ENCODE data around the gene FAM181B. TPM values are rescaled to one million over a fixed set of nuclear protein-coding genes. Genes with fewer than 3 reads are reported as not detected.
"Not testable (repeated sequence)": the region's sequence is repeated elsewhere in the genome, so short reads cannot be mapped to it uniquely, and the experiment has no call there.

Gene FAM181B
- polyA plus RNA-seq, 1 of the 3 experiments (the other 2 are of a cell fraction), result 0.02 TPM

DNA sequence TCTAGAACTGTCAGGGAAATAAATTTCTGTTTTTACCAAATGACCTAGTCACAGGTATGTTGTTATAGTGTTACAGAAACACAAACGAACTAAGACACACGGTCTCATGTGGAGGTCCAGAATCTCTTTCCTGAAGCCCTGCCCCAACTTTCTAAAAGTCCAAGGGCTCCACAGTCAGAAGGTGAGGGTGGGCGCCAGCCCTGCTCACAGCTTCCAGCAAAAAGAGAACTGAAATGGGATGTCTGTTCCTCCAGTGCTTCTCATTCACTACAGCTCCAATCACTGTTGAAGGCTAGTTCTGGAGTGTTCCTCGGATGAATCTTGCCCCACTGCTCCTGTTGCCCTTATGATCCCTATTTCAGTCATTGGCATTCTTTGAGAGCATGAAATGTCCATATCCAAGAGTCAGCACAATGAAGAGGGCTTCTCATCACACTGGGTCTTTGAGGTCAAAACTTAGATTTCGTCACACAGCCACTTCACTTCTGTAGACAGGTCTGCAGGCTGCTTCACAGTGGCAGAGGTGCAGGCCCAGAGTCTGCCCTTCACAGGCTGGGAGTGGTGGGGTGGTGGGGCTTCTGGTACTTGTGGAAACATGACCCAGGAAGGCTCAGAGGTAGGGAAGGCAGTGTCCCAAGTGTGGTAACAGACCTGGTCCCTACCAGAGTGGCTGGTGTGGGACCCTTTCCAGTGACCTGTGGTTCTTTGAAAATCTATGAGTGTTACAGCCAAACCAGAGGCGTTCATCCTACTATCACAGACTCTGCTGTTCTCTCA, 34.9 kb downstream of the FAM181B start (continued):
- TF ChIP-seq, protein P1, sequence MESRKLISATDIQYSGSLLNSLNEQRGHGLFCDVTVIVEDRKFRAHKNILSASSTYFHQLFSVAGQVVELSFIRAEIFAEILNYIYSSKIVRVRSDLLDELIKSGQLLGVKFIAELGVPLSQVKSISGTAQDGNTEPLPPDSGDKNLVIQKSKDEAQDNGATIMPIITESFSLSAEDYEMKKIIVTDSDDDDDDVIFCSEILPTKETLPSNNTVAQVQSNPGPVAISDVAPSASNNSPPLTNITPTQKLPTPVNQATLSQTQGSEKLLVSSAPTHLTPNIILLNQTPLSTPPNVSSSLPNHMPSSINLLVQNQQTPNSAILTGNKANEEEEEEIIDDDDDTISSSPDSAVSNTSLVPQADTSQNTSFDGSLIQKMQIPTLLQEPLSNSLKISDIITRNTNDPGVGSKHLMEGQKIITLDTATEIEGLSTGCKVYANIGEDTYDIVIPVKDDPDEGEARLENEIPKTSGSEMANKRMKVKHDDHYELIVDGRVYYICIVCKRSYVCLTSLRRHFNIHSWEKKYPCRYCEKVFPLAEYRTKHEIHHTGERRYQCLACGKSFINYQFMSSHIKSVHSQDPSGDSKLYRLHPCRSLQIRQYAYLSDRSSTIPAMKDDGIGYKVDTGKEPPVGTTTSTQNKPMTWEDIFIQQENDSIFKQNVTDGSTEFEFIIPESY (IDR thresholded peaks at IDR 0.05; ENCODE audit: borderline replicate concordance, low read depth), result no peak
- TF ChIP-seq, protein P2, sequence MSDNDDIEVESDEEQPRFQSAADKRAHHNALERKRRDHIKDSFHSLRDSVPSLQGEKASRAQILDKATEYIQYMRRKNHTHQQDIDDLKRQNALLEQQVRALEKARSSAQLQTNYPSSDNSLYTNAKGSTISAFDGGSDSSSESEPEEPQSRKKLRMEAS (IDR thresholded peaks at IDR 0.05; ENCODE audit: low read depth), result no peak

DNA sequence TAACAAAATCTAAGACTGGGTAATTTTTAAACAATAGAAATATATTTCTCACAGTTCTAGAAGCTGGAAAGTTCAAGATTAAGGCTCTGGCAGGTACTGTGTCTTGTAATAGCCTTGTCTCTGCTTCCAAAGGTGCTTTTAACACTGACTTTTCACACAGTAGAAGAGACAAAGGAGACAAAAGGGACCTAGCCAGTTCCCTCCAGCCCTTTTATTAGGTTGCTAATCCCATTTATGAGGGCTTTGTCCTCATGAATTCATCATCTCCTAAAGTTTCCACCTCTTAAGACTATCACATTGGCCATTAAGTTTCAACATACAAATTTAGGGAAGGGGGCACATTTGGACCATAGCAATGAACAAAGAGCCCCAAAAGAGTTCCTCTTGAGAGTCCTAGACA, 40.7 kb downstream of the FAM181B start:
- no peaks in the 10 kb centered on the region for H3K79me2 ChIP-seq (ENCODE audit: insufficient read depth)
- H3K4me2 ChIP-seq, result no peak overlapping the region
- no peak overlapping the region for H3K4me3 ChIP-seq (ENCODE audit: low read depth in 2 of 2, low read length in 1 of 2)
- ChIA-PET CTCF (interaction anchor here (2.2 to 5.1 kb wide), 3 partner anchors 9 to 15 kb away, joined by 6 to 63 read pairs (median 10); no protein-coding TSS in a partner anchor), POLR2A (no interaction called here)
- H3F3A ChIP-seq (replicated peaks; ENCODE audit: insufficient read depth), result no peaks in the 10 kb centered on the region
- no peaks in the 10 kb centered on the region for H3K9me3 ChIP-seq
- no peaks in the 10 kb centered on the region; the same call in 1 of the 2 replicates for H3K27me3 ChIP-seq (ENCODE audit: insufficient read depth)
- no peaks in the 10 kb centered on the region for H4K20me1 ChIP-seq (ENCODE audit: insufficient read depth)
- no peak overlapping the region for H3K9ac ChIP-seq
- no peak overlapping the region for H2AFZ ChIP-seq (ENCODE audit: low read depth)
- no peak overlapping the region for H3K27ac ChIP-seq (ENCODE audit: low read depth in 2 of 2, low read length in 1 of 2)
- TF ChIP-seq MEF2A (IDR thresholded peaks at IDR 0.05; ENCODE audit: borderline replicate concordance, low read depth) (no peak), CHD2 (IDR thresholded peaks at IDR 0.05; ENCODE audit: low read length, partially characterized antibody) (no peak), EZH2phosphoT487 (IDR thresholded peaks at IDR 0.05; ENCODE audit: borderline replicate concordance, low read depth) (no peak), JUND (IDR thresholded peaks at IDR 0.05) (no peak), TCF12 (IDR thresholded peaks at IDR 0.05) (no peak), GABPA (IDR thresholded peaks at IDR 0.05; ENCODE audit: low read depth) (no peak), MXI1 (IDR thresholded peaks at IDR 0.05; ENCODE audit: low read depth, low read length) (no peak), ELF1 (IDR thresholded peaks at IDR 0.05) (no peak), NFIC (IDR thresholded peaks at IDR 0.05; ENCODE audit: borderline replicate concordance) (no peak), TAF1 (IDR thresholded peaks at IDR 0.05; ENCODE audit: borderline replicate concordance, low read depth, low read length) (no peak), FOXM1 (IDR thresholded peaks at IDR 0.05; ENCODE audit: low read depth) (no peak), POLR2AphosphoS5 (IDR thresholded peaks at IDR 0.05; ENCODE audit: low read depth, low read length) (no peak)
- TF ChIP-seq, protein P3, sequence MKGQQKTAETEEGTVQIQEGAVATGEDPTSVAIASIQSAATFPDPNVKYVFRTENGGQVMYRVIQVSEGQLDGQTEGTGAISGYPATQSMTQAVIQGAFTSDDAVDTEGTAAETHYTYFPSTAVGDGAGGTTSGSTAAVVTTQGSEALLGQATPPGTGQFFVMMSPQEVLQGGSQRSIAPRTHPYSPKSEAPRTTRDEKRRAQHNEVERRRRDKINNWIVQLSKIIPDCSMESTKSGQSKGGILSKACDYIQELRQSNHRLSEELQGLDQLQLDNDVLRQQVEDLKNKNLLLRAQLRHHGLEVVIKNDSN (IDR thresholded peaks at IDR 0.05; ENCODE audit: borderline replicate concordance, low read depth), result no peak
- TF ChIP-seq, protein P4, sequence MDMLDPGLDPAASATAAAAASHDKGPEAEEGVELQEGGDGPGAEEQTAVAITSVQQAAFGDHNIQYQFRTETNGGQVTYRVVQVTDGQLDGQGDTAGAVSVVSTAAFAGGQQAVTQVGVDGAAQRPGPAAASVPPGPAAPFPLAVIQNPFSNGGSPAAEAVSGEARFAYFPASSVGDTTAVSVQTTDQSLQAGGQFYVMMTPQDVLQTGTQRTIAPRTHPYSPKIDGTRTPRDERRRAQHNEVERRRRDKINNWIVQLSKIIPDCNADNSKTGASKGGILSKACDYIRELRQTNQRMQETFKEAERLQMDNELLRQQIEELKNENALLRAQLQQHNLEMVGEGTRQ (IDR thresholded peaks at IDR 0.05; ENCODE audit: borderline replicate concordance, low read depth, low read length), result no peak
- TF ChIP-seq, protein P1 (IDR thresholded peaks at IDR 0.05; ENCODE audit: borderline replicate concordance, low read depth), result no peak
- TF ChIP-seq, protein P2 (IDR thresholded peaks at IDR 0.05; ENCODE audit: low read depth), result no peak
- no peaks in the 10 kb centered on the region for H3K4me1 ChIP-seq (ENCODE audit: control insufficient read depth in 1 of 2, insufficient read depth in 2 of 2, low read depth in 1 of 2, low read length in 1 of 2)
- DNase-seq, result no peak
- H3K9me2 ChIP-seq, result no peaks in the 10 kb centered on the region
- no peaks in the 10 kb centered on the region for H3K36me3 ChIP-seq (replicated peaks in 1 of 2; ENCODE audit: control insufficient read depth in 1 of 2, insufficient read depth in 2 of 2, low read length in 1 of 2)

DNA sequence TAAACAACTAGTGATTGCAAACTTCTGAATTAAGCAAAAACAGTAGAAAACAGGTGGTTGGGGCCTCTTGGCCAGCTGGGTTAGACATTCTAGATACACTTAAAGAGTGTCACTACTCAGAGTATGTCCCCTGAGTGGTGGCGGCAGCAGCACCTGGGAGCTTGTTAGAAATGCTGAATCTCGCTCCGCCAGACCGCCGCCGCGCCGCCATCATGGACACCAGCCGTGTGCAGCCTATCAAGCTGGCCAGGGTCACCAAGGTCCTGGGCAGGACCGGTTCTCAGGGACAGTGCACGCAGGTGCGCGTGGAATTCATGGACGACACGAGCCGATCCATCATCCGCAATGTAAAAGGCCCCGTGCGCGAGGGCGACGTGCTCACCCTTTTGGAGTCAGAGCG, 44.3 kb downstream of the FAM181B start:
- H3K27me3 ChIP-seq (ENCODE audit: insufficient read depth); H3K4me3 ChIP-seq (ENCODE audit: low read depth in 2 of 2, low read length in 1 of 2); H3K79me2 ChIP-seq (ENCODE audit: insufficient read depth); H3K36me3 ChIP-seq (replicated peaks in 1 of 2; ENCODE audit: control insufficient read depth in 1 of 2, insufficient read depth in 2 of 2, low read length in 1 of 2); POLR2A ChIA-PET; H2AFZ ChIP-seq (ENCODE audit: low read depth); H4K20me1 ChIP-seq (ENCODE audit: insufficient read depth); H3F3A ChIP-seq (replicated peaks; ENCODE audit: insufficient read depth); H3K9ac ChIP-seq; H3K27ac ChIP-seq (ENCODE audit: low read depth in 2 of 2, low read length in 1 of 2); H3K4me1 ChIP-seq (ENCODE audit: control insufficient read depth in 1 of 2, insufficient read depth in 2 of 2, low read depth in 1 of 2, low read length in 1 of 2); DNase-seq; H3K9me3 ChIP-seq; H3K4me2 ChIP-seq; H3K9me2 ChIP-seq: not testable (repeated sequence)
- 83% methylated on average over 11 of the region's 23 CpGs for WGBS (ENCODE audit: low lambda C conversion rate)
- CTCF ChIA-PET, result interaction anchor here (0.7 to 2.0 kb wide), 3 partner anchors 12 to 561 kb away, joined by 3 to 8 read pairs (median 7); no protein-coding TSS in a partner anchor
